ENCODE measurements around the gene SUB1.
"Not testable (repeated sequence)": the region's sequence is repeated elsewhere in the genome, so short reads cannot be mapped to it uniquely, and the experiment has no call there.

SUB1 gene

DNA sequence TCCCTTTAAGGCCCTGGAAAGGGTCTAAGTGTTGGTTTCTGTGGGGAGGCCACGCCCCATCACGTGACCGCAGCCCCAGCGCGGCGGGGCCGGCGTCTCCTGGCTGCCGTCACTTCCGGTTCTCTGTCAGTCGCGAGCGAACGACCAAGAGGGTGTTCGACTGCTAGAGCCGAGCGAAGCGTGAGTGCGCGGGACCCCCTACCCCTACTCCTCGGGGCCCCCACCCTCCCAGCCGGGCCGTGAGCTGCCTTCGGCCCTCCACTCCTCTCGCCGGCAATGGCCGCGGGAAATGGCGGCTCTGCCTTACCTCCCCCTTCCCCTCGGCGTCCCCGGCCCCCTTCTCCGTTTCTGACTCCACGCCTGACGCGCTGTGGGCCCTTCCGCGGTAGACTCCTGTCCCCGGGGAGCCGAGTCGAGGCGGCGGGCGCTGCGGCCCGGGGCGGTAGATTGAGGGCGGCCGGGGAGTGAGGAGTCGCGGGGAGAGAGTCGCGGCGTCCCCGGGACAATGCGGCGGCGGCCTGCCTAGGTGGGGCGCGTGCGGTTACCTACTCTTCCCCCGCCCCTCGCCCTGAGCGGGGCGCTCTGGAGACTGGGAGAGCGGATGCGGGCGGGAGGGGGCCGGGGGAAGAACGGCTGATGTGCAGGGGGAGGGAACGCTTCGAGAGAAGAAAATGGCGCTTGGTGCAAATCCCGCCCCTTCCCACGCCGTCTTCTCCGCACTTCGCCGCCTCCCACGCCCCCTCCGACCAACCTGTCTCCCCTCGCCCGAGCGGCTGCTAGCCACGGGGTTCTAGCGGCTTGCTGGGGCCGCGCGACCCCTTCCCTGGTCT is at the start of gene SUB1:
SUB1 (plus strand) TSS at position 112 of the 830 bp plus-strand sequence. CDS start 2,956 bp downstream, outside the sequence.
- no peak for FAIRE-seq

DNA sequence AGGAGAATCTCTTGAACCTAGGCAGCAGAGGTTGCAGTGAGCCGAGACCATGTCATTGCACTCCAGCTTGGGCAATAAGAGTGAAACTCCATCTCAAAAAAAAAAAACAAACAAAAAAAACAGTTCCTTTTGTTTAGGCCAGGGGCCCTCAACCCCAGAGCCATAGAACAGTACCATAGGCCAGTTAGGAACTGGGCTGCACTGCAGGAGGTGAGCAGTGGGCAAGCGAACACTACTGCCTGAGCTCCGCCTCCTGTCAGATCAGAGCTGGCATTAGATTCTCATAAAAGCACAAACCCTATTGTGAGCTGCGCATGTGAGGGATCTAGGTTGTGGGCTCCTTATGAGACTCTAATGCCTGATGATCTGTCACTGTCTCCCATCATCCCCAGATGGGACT is 49.1 kb upstream of the SUB1 start:
- no peak for FAIRE-seq

DNA sequence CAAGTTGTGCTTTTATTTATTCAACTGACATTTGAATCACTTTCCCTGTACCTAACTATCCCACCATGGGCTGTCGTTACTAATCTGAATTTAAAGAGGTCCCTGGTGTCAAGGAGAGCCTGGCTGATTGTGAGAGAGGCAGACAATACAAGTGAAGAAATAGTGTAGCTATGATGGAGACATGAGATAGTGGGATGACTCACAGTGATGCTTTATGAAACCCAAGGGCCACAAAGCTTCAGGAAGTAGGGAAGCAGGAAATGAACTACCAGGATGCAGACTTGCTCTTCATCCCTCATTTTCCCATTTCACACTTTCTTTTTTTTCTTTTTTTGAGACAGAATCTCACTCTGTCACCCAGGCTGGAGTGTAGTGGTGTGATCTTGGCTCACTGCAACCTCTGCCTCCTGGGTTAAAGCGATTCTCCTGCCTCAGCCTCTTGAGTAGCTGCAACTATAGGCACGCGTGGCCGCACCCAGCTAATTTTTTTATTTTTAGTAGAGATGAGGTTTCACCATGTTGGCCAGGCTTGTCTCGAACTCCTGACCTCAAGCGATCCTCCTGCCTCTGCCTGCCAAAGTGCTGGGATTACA is 47.8 kb upstream of the SUB1 start:
- not testable (repeated sequence) for FAIRE-seq

DNA sequence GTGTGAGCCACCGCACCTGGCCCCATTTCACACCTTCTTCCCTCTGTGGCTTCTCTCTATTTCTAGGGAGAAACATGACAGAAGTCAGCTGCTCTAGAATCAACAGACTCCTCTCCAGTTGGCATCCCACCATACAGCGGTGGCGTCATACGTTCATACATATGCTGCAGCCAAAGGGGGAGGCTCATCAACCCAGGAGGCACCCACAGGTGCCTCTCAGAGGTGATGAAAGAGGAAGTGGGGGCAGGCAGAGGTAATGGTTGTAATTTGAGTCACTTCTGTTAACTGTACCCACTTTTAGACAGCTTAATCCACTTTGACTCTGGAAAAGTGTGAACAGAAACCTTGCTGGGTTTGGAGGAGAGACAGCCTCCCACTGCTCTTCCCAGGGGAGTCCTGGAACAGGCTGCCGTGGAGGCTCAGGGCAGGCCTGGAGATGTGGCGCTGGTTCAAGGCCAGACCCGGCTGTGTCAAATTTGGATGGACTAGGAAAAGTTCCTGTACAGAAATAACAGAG is 47.3 kb upstream of the SUB1 start:
- no peak for FAIRE-seq

DNA sequence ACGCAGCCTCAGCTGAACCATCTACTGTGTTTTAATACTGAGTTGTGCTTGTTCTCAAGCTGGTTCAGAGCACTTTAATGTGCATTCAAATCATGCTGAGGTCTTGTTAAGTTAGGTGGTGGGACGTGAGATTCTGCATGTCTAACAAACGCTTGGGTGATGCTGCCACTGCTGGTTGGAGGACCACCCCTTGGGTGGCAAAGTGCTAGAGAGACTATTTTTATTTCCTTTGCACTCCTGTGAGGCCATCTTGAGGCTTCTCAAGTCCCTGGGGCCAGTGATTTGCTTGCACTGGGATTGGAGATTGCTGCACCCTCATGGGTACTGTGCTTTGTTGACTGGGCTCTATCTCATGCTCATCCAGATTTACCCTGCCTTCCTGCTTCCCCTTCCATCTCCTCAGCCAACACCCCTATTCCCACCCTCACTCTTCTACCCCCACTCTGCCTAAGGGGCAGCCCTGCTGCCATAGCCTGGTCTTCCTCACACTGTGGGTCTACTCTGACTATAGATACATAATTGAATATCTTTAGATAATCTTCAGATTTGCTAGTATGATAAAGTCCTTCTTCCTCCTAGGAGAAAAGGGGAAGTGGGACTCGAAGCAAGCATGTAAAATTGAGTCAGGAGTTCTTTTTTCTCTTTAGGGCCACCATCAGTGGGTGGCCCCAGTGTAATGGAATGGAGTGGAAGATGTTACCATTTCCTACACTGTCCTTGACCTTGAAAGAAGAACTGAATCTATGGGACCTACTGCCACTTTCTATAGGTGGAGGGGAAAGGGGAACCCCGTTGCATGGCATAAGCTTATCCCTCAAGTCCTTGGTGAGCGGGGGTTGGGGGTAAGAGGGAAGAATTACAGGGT is 45.1 kb upstream of the SUB1 start:
- FAIRE-seq, result no peak

DNA sequence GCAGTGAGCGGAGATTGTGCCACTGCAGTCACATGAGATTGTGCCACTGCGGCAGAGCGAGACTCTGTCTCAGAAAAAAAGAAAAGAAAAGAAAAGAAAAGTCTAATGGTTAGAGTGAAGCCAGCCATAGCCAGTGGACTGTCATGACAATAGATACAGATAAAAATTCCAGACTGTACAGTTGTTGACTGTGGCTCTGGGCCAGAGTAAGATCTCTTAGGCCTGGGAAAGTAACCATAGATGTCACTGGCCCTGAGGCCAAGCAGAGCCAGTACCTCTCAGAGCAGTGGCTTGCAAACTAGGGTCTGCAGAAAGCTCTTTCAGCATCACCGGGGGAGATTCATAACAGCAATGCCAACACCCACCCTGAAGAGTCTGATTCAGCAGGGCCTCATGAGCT is 44.1 kb upstream of the SUB1 start:
- FAIRE-seq, result no peak

DNA sequence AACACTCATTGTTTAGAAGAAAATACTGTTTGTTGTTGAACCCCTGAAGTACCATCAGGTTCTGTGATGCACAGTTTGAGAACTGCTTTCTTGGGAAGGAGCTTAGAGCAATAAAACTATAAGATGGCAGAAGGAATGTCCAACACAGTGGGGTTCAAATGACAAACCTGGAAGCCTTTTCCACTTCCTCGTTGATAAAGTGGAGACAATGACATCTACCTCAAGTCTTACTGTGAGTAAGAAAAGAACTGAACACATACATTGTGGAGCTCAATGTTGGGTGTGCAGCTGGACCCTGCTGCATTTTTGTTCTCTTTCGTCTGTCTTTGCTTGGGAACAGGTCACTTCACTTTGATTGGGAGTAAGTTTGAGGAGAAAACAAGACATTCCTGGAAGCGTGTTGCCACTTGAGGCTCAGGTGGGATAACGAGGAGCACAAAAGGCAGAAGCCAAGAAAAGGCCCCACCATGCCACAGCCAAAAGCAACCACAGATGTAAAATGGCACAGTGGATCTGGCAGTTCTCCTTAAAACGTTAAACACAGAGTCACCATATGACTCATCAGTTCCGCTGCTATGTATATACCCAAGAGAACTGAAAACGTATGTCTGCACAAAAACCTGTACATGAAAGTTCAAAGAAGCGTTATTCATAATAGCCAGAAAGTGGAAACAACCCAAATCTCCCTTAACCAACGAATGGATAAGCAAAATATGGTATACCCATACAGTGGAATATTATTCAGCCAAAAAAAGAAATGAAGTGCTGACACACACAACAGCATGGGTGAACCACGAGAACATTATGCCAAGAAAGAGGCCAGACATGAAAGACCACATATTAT is 42.9 kb upstream of the SUB1 start:
- FAIRE-seq, result no peak

DNA sequence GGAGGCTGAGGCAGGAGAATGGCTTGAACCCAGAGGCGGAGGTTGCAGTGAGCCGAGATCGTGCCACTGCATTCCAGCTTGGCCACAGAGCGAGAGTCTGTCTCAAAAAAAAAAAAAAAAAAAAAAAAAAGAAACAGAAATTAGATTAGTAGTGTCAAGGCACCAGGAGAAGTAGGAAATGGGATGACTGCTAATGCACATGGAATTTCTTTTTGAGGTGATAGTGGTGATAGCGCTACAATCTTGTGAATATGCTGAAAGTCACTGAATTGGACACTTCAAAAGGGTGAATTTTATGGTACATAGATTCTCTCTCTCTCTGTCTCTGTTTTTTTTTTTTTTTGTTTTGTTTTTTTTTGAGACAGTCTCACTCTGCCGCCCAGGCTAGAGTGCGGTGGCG is 42.1 kb upstream of the SUB1 start:
- no peak for FAIRE-seq

DNA sequence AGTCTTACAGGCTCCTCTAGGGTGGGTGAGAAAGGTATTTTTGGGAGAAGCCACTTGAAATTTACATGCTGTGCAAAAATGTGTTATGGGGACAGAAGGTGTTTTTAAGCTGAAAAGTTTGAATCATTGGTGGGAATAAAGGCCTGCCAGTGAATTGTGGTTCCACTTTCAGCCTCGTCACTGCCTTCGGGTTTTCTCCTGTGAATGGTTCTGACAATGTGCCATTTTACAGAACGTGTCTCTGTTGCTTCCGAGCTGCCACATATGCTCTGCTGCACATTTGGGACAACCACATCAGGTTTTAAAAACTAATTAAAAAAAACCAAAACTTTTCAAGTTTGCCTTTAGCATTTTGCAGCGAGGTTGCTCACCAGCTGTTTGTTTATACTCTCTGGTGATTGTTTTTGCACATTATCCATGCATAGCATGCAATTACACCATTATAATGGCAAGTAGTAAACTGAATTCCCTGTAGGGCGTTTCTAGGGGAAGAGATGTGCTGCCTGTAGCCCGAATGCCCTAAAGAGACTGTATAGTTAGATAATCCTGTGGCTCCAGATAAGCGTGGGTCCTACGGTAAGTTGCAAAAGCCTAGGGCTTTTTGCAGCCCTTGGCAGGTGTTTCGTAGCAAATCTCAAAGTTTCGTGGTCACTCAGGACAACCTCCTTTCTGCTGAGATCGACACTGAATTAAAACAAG is 40.1 kb upstream of the SUB1 start:
- no peak for FAIRE-seq

DNA sequence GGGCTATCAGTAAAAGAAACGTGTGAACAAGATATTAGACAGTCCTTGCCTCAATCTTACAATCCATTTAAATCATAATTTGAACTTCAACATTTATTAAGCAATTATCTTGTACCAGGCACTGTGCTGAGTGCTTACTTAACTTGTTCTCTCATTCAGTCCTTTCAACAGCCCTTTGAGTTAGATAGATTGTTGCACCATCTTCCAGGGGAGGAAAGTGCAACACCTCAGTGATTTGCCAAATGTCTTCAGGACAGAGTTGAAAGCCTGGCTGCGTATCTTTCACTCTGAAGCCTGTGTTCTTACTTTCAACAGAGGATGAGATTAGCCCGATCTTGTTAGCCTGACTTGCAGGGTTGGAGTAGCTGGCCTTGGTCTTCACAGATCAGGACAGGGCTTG is 34.2 kb upstream of the SUB1 start:
- no peak for FAIRE-seq

DNA sequence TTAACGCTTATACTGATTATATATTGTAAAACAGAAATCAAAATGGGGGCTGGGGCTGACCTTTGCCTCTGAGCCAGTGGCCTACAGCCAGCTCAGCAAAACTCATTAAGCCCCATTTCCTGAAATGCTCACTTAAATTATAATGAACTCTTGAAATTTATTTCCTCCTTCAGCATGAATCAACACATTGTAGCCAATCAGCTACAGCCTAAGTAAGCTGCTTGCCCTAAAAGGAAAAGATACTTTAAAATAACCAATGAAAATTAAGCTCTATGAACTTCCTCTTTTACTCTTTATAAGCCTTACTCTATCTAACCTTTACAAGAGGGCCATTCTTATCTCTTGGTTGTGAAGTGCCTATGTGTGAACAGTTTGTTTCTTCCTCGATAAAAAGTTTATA is 33.5 kb upstream of the SUB1 start:
- FAIRE-seq, result no peak

DNA sequence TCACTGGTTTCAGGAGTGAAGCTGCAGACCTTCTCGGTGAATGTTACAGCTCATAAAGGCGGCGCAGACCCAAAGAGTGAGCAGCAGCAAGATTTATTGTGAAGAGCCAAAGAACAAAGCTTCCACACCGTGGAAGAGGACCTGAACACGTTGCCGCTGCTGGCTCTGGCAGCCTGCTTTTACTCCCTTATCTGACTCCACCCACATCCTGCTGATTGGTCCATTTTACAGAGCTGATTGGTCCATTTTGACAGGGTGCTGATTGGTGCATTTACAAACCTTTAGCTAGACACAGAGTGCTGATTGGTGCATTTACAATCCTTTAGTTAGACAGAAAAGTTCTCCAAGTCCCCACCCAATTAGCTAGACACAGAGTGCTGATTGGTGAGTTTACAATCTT is 32.9 kb upstream of the SUB1 start:
- not testable (repeated sequence) for FAIRE-seq

DNA sequence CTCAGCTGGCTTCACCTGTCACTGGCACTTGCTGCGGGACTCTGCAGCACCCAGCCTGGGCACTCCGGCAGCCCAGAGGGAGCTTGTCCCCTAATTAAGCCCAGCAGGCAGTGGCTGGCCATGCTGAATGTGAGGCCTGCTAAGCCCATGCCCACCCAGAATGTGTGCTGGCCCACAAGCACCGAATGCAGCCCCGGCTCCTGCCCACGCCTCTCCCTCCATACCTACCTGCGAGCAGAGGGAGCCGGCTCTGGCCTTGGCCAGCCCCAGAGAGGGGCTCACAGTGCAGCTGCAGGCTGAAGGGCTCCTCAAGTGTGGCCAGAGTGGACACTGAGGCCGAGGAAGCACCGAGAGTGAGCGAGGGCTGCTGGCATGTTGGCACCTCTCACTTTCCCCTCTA is 32.4 kb upstream of the SUB1 start:
- no peak for FAIRE-seq

DNA sequence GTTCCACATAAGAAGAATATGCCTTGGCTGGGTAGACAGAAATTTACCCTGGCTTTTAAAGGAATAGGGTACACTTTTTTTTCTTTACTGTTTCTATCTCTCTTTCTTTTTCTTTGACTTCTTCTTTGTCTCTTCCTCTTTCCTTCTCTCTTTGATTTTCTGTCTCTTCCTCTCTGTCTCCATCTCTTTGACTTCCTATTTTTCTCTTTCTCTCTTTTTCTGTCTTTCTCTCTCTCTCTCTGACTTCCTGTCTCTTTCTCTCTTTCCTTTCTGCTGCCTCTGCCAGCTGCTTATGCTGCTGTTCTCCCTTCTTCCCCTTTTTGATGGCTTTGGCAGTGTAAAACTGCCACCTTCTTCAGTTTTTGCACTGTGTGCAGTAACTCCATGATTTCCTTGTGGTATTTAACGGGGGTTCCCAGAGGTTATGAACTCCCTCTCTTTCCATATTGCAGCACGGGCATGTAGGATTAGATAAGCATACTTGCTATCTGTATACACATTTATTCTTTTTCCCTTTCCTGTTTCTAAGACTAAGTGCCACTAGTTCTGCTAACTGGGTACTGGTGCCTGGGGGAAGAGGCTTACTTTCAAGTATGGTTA is 31.1 kb upstream of the SUB1 start:
- FAIRE-seq, result not testable (repeated sequence)

DNA sequence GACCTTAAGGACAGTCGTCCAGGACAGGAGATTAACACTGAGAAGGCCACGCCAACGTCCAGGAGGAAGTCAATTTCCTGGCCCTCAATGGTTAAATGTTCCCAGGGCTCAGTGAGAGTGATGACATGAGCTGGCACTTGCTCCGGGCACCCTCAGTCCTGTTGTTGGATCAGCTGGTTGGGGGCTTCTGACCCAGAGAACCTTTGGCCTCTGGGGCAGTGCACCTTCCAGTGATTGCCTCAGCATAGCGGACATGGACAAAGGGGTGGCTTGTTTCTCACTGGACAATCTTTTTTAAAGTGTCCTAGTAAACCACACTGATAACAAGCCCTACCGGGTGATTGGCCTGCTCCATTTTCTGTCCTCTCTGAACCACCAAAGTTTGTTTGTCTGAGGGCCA is 28.8 kb upstream of the SUB1 start:
- FAIRE-seq, result not testable (repeated sequence)

DNA sequence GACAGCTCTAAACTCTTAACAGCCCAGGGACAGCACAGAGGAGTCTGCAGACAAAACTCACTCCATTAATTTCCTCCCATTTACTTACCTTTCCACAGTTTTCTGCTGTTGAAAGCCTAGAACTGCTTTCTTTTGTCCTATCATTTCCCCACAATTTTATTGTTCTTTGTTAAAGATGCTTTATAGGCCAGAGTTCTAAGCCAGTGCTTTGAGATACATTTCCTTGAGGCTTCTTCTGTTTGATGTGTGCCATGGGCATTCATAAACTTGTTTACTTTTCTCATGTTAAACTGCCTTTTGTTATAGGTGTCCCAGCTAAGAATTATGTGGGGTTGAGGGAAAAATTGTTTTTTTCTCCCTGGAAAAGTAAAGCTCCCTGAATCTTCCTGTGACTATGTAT is 25.9 kb upstream of the SUB1 start:
- no peak for FAIRE-seq

DNA sequence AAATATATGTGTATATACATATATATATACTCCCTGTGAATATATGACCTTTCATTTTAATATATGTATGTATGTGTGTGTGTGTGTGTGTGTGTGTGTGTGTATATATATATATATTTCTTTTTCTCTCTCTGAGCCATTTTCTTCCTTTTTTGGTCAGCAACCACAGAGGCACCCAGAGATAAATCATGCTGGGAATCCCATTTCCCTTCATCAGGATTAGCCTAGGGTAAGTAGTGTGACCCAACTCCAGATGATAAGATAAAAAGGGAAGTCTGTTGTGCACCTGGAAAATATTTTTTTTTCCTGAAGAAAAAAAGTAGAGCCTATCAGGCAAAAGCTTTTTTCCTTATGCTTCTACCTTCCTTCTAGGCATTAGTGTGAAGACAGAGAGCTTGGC is 25.4 kb upstream of the SUB1 start:
- no peak for FAIRE-seq

DNA sequence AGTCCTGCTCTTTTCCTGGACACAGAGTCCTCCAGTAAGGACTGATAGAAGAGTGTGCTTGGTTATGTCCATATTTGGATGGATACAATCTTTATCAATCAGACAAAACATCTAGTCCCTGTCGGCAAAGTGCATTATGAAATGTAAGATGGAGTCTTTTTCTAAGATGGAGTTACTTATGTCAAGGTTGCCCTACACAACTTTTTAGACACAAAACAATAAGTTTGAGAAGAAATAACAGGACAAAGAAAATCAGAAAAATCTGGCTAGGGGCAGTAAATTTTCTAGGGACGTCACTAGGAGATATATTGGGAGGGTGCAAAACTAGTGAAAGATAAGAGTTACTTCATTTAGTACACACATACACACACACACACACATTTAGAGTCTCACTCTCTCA is 23.3 kb upstream of the SUB1 start:
- FAIRE-seq, result no peak

DNA sequence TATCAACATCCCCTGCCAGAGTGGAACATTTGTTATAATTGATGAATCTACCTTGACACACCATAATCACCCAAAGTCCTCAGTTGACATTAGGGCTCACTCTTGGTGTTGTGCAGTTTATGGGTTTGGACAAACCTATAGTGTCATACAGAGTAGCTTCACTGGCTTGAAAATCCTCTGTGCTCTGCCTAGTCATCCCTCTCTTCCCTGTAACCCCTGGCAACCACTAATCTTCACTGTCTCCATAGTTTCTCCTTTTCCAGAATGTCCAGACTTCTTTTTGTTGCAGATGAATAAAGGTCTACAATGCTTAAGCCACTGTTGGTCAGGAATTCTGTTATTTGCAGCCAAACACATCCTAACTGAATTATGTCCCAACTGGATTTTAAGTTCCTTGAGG is 22.5 kb upstream of the SUB1 start:
- FAIRE-seq, result no peak

DNA sequence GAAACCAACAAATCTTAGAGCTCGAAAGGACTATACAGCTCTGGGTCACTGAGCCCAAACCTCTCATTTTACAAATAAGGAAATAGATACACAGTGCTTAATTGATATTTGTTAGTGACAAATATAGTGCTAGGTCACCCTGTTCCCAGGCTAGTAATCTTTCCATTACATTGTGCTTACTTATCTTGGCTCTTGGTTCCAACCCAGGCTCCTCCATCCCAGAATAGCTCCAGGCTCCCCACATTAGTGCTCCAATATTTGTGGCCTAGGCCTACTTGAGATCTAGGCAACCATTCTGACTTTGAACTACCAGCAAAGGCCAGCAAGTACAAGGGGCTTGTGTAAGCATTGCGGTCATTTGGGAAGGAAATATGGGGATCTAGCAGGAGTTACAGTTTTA is 21.7 kb upstream of the SUB1 start:
- FAIRE-seq, result no peak

DNA sequence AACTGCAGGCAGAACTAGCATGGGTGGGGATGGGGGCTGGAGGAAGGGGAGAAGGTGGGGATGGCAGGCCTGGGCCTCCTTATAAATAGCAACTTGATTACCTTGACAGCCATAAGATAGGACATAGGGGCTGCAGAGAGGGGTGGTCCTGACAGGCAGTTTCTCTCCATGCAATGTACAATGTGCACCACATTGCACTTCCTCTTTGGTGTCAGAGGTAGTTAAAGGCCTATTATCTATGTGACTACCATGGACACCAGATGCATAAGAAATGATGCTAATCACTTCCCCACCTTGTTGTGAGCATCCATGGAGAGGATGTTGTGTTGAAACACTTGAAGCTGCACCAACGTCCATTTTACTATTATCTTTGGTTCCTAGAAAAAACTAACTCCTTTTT is 20.2 kb upstream of the SUB1 start:
- no peak for FAIRE-seq
